ENCODE measurements around the gene AMBRA1. TPM values are rescaled to one million over a fixed set of nuclear protein-coding genes. Genes with fewer than 3 reads are reported as not detected.

AMBRA1 gene
- total RNA-seq, 1 experiment from 2014 or later = 21.0 TPM

GRCh38 chr11:46465683-46466082 lies 128.1 kb downstream of the AMBRA1 start:
- in situ Hi-C loops (cut with HindIII; ENCODE audit: low pct_unique_long_range_greater_than_20kb, low sequenced_read_pairs) = no loop called here

GRCh38 chr11:46463701-46464421 lies 130.0 kb downstream of the AMBRA1 start:
- in situ Hi-C loops (cut with HindIII; ENCODE audit: low pct_unique_long_range_greater_than_20kb, low sequenced_read_pairs) = no loop called here
- no peak for DNase-seq (ENCODE audit: low read depth)

More at GRCh38 chr11:46465683-46466082, 128.1 kb downstream of the AMBRA1 start:
- no peak for DNase-seq (ENCODE audit: low read depth)

- in situ Hi-C loops (cut with HindIII; ENCODE audit: low pct_unique_long_range_greater_than_20kb, low sequenced_read_pairs) = no loop called here
- DNase-seq (ENCODE audit: low read depth) = no peak
Observed at GRCh38 chr11:46461461-46461927, 132.3 kb downstream of the AMBRA1 start.

- no peak for DNase-seq (ENCODE audit: low read depth)
- in situ Hi-C loops (cut with HindIII; ENCODE audit: low pct_unique_long_range_greater_than_20kb, low sequenced_read_pairs) = no loop called here
Observed at GRCh38 chr11:46458491-46458890, 135.3 kb downstream of the AMBRA1 start.

GRCh38 chr11:46457659-46458424 lies 136.0 kb downstream of the AMBRA1 start:
- in situ Hi-C loops (cut with HindIII; ENCODE audit: low pct_unique_long_range_greater_than_20kb, low sequenced_read_pairs) = no loop called here
- no peak for DNase-seq (ENCODE audit: low read depth)

- DNase-seq (ENCODE audit: low read depth) = no peak
- in situ Hi-C loops (cut with HindIII; ENCODE audit: low pct_unique_long_range_greater_than_20kb, low sequenced_read_pairs) = no loop called here
Observed at GRCh38 chr11:46457021-46457420, 136.8 kb downstream of the AMBRA1 start.

DNA sequence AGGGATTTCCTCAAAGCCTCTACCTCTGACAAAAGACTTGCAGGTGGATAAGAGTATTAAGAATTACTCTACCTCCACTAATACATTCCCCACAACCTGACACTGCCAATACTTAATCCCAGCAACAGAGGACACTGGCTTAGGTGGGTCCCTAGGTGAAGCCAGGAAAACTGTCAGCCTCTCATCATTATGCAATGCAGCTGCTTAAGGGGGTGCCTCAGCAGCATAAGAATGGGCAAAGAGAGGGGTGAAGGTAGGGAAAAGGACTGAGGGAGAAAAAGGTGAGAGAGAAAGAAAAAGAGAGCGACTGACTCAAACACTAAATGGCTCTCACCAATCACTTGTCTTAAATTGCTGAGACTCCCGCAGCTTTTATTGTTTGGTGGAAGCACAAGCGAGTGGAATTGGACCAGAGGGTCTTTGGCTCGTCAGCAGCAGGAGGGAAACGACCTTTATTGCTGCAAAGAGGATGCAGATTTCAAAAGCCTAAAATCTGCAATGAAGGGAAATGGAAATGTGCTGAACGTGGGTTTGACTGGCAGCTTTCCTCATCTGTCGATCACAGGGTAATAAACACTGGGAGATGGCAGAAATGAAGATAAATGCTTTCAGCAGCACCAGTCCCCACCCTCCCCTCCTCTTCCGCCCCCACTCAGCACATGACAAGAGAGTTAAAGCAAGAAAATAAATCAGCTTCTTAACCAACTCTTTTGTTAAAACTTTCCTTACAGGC lies 137.4 kb downstream of the AMBRA1 start:
- no peak for DNase-seq (ENCODE audit: low read depth)
- in situ Hi-C loops (cut with HindIII; ENCODE audit: low pct_unique_long_range_greater_than_20kb, low sequenced_read_pairs) = no loop called here

- DNase-seq (ENCODE audit: low read depth) = no peak
- in situ Hi-C loops (cut with HindIII; ENCODE audit: low pct_unique_long_range_greater_than_20kb, low sequenced_read_pairs) = no loop called here
Observed at GRCh38 chr11:46455834-46456233, 138.0 kb downstream of the AMBRA1 start.

DNA sequence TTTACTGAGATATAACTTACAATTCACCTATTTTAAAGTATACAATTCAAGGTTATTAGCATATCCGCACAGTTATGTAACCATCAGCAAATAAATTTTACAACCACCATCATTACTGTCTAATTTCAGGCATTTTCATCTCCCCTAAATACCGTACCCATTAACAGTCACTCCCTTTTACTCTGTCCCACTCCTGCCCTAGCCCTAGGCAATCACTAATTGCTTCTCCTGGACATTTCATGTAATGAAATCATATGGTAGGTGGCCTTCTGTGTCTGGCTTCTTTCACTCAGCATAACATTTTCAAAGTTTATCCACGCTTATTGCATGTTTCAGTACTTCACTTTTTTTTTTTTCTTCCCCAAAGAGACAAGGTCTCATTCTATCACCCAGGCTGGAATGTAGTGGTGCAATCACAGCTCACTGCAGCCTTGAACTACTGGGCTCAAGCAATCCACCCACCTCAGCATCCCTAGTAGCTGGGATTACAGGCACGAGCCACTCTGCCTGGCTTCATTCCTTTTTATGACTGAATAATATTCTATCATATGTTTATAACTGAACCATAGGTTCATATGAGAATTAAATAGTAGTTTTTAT lies 140.8 kb downstream of the AMBRA1 start:
- in situ Hi-C loops (cut with HindIII; ENCODE audit: low pct_unique_long_range_greater_than_20kb, low sequenced_read_pairs) = no loop called here
- DNase-seq (ENCODE audit: low read depth) = no peak

- DNase-seq (ENCODE audit: low read depth) = no peak
- in situ Hi-C loops (cut with HindIII; ENCODE audit: low pct_unique_long_range_greater_than_20kb, low sequenced_read_pairs) = no loop called here
Observed at GRCh38 chr11:46451759-46452158, 142.1 kb downstream of the AMBRA1 start.

- in situ Hi-C loops (cut with HindIII; ENCODE audit: low pct_unique_long_range_greater_than_20kb, low sequenced_read_pairs) = no loop called here
- no peak for DNase-seq (ENCODE audit: low read depth)
Observed at GRCh38 chr11:46450846-46451477, 142.9 kb downstream of the AMBRA1 start.

DNA sequence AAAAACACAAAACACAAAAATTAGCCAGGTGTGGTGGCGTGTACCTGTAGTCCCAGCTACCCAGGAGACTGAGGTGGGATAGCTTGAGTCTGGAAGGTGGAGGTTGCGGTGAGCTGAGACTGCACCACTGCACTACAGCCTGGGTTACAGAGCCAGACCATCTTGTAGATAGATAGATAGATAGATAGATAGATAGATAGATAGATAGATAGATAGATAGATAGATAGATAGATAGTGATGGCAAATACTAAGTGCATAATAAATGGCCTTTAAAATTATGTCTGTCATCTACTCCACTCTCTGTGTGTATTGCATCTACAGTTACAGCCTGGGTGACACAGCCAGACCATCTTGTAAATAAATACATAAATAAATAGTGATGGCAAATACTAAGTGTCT lies 146.3 kb downstream of the AMBRA1 start:
- in situ Hi-C loops (cut with HindIII; ENCODE audit: low pct_unique_long_range_greater_than_20kb, low sequenced_read_pairs) = no loop called here
- DNase-seq (ENCODE audit: low read depth) = no peak

DNA sequence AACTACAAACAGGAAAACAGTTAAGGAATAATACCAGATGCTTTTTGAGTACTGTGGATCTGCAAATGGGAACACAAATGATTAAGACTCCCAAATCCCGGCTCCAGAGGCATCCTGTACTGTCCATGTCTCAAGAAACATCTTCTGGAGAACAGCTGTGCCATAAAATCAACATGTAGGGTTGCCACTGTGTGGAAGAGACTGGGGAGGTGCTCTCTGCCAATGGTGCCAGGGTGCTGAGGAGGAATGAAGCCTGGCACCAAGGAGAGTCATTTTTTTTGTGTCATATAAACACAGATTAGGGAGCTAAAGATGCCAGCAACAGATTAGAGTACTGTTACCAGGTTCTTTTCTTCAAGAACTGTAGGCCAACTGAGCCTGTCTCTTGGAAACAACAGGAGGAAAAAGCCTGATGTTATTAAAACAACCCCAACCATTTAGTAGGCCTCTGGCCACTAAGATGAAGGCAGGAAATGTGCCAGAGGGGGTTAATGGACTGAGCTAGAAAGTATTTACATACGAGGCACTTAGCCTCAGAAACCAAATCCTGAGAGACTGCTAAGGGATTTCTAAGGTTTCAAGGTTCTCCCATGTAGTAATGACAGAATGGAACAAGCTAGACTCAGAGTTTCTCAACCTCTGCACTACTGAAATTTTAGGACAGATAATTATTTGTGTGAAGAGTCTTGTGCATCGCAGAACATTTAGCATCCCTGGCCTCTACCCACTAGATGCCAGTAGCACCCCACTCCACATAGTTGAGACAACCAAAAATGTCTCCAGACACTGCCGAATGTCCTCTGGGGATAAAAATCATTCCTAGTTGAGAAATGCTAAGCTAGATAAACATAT lies 147.7 kb downstream of the AMBRA1 start:
- no peak for DNase-seq (ENCODE audit: low read depth)
- in situ Hi-C loops (cut with HindIII; ENCODE audit: low pct_unique_long_range_greater_than_20kb, low sequenced_read_pairs) = no loop called here

GRCh38 chr11:46445192-46445919 lies 148.5 kb downstream of the AMBRA1 start:
- DNase-seq (ENCODE audit: low read depth) = no peak

DNA sequence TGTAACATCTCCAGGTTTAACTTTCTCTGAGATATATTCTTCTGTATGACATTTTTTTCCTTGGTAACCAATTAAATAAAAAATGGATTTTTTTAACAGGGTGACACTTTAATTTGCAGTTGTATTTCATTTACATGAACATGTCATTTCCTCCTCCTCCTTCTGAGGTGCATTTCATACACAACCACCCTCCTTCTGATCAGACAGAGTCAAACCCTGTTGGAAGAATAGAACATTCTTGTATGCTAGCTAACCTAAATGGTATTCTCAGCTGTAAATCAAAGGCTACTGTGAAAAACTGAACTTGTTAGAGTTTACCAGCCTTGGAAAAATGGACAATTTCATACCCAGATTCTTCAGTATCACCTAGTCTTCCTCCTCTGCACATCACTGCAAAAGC lies 149.5 kb downstream of the AMBRA1 start:
- DNase-seq (ENCODE audit: low read depth) = no peak
- in situ Hi-C loops (cut with HindIII; ENCODE audit: low pct_unique_long_range_greater_than_20kb, low sequenced_read_pairs) = no loop called here

More at GRCh38 chr11:46445192-46445919, 148.5 kb downstream of the AMBRA1 start:
- in situ Hi-C loops (cut with HindIII; ENCODE audit: low pct_unique_long_range_greater_than_20kb, low sequenced_read_pairs) = no loop called here

DNA sequence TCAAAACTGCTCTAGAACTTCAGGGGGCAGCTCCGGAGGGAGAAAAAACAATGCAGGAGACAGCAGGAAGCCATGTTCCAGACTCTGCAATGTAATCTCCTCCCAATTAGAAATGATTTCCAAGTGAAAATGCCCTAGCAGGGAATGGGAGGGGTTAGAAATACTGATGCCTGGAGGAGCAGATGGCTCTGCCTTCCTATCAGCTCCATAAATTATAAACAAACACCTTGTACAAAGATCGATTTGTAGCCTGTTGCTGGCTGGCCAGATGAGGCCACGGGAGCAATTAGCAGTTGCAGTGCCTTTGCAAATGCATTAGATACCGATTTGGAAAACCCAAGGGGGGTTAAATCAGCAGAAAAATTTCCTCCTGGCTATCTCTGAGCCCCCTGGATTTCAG lies 155.6 kb downstream of the AMBRA1 start:
- no peak for DNase-seq (ENCODE audit: low read depth)
- in situ Hi-C loops (cut with HindIII; ENCODE audit: low pct_unique_long_range_greater_than_20kb, low sequenced_read_pairs) = no loop called here
